GM12865 (cell line): ENCODE data around the gene ZMYND15.
A peak's percentile ranks its signal among the peaks of the same experiment; 100 is the strongest.

Source experiments
- DNase-seq: peaks from one replicate; pipeline ENCODE4 v3.0.0; 2010; ENCODE audit warnings: low read depth
- H3K4me3 ChIP-seq: 2 replicates; pipeline ENCODE4 v1.5.1; 2011; ENCODE audit warnings: mild to moderate bottlenecking, low read depth, low read length, control low read depth
- TF ChIP-seq, protein P1 (sequence below): IDR thresholded peaks from 2 replicates; pipeline ENCODE4 v1.5.1; 2011; ENCODE audit warnings: low read length, control low read depth, low read depth, inconsistent platforms; ENCODE audit not compliant: insufficient read depth; ENCODE audit errors: missing control alignments

The ZMYND15 gene

GRCh38 chr17:4743898-4744297 lies 4.3 kb downstream of the ZMYND15 start:
- H3K4me3 ChIP-seq, result no peak overlapping the region
- TF ChIP-seq, protein P1, sequence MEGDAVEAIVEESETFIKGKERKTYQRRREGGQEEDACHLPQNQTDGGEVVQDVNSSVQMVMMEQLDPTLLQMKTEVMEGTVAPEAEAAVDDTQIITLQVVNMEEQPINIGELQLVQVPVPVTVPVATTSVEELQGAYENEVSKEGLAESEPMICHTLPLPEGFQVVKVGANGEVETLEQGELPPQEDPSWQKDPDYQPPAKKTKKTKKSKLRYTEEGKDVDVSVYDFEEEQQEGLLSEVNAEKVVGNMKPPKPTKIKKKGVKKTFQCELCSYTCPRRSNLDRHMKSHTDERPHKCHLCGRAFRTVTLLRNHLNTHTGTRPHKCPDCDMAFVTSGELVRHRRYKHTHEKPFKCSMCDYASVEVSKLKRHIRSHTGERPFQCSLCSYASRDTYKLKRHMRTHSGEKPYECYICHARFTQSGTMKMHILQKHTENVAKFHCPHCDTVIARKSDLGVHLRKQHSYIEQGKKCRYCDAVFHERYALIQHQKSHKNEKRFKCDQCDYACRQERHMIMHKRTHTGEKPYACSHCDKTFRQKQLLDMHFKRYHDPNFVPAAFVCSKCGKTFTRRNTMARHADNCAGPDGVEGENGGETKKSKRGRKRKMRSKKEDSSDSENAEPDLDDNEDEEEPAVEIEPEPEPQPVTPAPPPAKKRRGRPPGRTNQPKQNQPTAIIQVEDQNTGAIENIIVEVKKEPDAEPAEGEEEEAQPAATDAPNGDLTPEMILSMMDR, result no peak
- DNase-seq, result no peak

DNA sequence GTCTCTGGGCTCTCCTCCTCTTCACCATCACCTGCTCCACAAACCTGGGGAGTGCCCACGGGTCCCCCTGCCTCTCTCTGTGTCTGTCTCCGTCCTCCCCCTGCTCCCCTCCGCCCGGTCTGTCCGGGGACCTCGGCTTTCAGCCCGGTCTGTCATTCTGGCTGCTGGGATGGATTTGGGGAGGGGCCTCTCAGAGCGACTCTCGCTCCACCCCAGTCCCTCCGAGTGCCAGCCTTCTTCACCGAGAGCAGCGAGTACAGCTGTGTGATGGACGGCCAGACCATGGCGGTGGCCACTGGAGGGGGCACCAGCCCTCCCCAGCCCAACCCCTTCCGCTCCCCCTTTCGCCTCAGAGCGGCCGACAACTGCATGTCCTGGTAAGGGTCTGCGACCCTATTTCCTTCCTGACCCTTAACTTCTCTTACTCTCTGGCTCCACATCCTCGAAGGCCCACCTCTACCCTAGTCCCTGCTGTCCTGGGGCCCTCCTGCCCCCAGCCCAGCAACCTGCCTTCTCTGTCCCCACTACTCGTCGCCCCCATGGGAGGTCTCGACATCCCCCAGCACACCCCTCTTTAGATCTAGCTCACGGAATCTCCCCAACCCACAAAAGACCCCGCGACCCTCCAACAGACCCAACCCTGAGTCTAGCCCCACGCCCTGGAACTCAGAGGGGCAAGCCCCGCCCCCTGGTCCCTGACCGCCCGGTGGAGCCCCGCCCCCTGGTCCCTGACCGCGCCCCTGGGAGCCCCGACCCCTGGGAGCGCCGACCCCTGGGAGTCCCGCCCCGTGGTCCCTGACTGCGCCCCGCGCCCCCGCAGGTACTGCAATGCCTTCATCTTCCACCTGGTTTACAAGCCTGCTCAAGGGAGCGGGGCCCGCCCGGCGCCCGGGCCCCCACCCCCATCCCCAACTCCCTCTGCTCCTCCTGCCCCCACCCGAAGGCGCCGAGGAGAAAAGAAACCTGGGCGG lies 5.7 kb downstream of the ZMYND15 start:
- H3K4me3 ChIP-seq, result no peak overlapping the region
- DNase-seq, result no peak
- TF ChIP-seq, protein P1, result no peak

DNA sequence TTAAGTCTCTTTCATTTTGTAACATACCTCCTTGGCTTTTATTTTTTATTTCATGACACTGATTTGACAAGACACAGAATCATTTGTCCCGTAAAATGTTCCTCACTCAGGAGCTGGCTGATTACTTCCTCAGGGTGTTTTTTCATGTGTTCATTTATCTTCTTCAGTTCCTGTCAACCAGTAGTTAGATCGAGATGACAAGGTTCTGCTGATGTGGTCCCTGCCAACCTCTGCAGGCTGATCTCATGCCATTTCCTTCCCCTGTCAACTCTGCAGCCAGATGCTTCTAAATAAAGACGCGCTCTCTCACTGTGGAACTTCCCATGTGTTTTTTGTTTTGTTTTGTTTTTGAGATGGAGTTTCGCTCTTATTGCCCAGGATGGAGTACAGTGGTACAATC lies 8.2 kb downstream of the ZMYND15 start:
- TF ChIP-seq, protein P1, result no peak
- peak; percentile 77 for DNase-seq
- H3K4me3 ChIP-seq, result no peak overlapping the region

GRCh38 chr17:4748686-4749085 lies 9.1 kb downstream of the ZMYND15 start:
- no peak for DNase-seq
- TF ChIP-seq, protein P1, result no peak
- no peak overlapping the region for H3K4me3 ChIP-seq

- no peak for DNase-seq
- TF ChIP-seq, protein P1, result no peak
- H3K4me3 ChIP-seq, result no peak overlapping the region
Observed at GRCh38 chr17:4750606-4751005, 11.0 kb downstream of the ZMYND15 start.

DNA sequence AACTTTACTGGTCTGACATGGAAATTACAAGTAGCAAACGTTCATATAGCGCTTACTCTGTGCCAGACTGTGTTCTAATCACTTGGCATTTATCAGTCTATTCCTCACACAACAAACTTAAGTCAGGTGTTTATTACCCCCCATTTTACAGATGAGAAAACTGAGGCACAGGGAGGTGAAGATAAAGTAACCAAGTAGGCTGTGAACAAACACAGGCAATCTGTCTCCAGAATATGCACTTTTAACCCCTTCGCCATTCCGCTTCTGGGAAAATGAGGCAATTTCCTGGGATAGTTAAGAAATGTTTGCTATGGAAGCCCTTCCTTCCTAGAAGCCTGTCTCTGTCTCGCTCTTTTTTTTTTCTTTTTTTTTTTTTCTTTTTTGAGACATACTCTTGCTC lies 12.3 kb downstream of the ZMYND15 start:
- DNase-seq, result no peak
- H3K4me3 ChIP-seq, result no peak overlapping the region
- TF ChIP-seq, protein P1, result no peak
